IgD-negative memory B cell (primary cell): ENCODE data around the gene DCLK1. TPM values are rescaled to one million over a fixed set of nuclear protein-coding genes. Genes with fewer than 3 reads are reported as not detected.

Experiments used
- H3K27ac Mint-ChIP-seq, 3 donors: one replicate each; pipeline ENCODE4 v1.8.0; 2020 to 2022; ENCODE audit warnings: mild to moderate bottlenecking in 3 of 3, mixed read lengths in 3 of 3, moderate library complexity in 1 of 3
- H3K27me3 Mint-ChIP-seq: one replicate; pipeline ENCODE4 v1.8.0; 2021; ENCODE audit warnings: mixed read lengths
- H3K36me3 Mint-ChIP-seq: one replicate; pipeline ENCODE4 v1.8.0; 2020; ENCODE audit warnings: mild to moderate bottlenecking, mixed read lengths
- H3K4me1 Mint-ChIP-seq, 3 donors: one replicate each; pipeline ENCODE4 v1.8.0; 2020 to 2022; ENCODE audit warnings: mixed read lengths in 3 of 3, mild to moderate bottlenecking in 1 of 3
- H3K4me3 Mint-ChIP-seq, 4 donors: one replicate each; pipeline ENCODE4 v1.8.0; 2020 to 2022; ENCODE audit warnings: mild to moderate bottlenecking in 4 of 4, mixed read lengths in 4 of 4, moderate library complexity in 3 of 4
- H3K9me3 Mint-ChIP-seq, 3 donors: one replicate each; pipeline ENCODE4 v1.8.0; 2020 to 2021; ENCODE audit warnings: mixed read lengths in 3 of 3, mild to moderate bottlenecking in 1 of 3
- polyA plus RNA-seq: library from polyadenylated mRNA; unstranded; fragments of 300-500 nt; fragmentation: Illumina TruSeq; gene quantifications from one replicate; pipeline ENCODE4 v1.2.3, GENCODE V29; 2021

The DCLK1 gene
- polyA plus RNA-seq, 1 donor from 2014 or later: not detected

GRCh38 chr13:35957241-35957731 is 173.9 kb downstream of the DCLK1 start:
- no peak overlapping the region for H3K4me3 Mint-ChIP-seq
- H3K27me3 Mint-ChIP-seq: no peaks in the 10 kb centered on the region
- no peaks in the 10 kb centered on the region for H3K4me1 Mint-ChIP-seq
- H3K36me3 Mint-ChIP-seq: no peaks in the 10 kb centered on the region
- peaks cover 0 to 3% (median 0%) of the 10 kb centered on the region in 3 donors for H3K9me3 Mint-ChIP-seq
- no peak overlapping the region for H3K27ac Mint-ChIP-seq

DNA sequence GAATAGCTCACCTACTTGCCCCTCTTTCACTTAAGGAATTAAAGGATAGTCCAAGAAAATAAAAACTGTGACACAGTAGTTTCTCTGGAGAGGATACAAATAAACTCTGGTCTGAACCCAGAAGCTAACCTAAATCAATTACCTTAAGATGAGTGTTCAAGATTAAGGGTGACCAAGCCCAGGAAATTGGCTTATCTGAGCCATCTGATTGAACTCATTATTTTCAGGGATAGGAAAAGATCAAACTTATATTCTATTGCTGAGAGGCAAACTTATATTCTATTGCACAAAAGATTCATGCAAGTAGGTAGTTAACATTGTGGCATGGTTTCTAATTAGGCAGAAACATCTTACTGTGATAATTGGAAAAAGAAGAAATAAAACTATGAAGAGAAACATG is 175.1 kb downstream of the DCLK1 start:
- Mint-ChIP-seq H3K4me1 (no peaks in the 10 kb centered on the region), H3K9me3 (peaks cover 0 to 3% (median 3%) of the 10 kb centered on the region in 3 donors), H3K36me3 (no peaks in the 10 kb centered on the region), H3K4me3 (no peak overlapping the region), H3K27ac (no peak overlapping the region), H3K27me3 (no peaks in the 10 kb centered on the region)

- Mint-ChIP-seq H3K9me3 (peaks cover 0 to 3% (median 3%) of the 10 kb centered on the region in 3 donors), H3K27ac (no peak overlapping the region), H3K27me3 (no peaks in the 10 kb centered on the region)
Measured at GRCh38 chr13:35954207-35954560, 177.0 kb downstream of the DCLK1 start.

DNA sequence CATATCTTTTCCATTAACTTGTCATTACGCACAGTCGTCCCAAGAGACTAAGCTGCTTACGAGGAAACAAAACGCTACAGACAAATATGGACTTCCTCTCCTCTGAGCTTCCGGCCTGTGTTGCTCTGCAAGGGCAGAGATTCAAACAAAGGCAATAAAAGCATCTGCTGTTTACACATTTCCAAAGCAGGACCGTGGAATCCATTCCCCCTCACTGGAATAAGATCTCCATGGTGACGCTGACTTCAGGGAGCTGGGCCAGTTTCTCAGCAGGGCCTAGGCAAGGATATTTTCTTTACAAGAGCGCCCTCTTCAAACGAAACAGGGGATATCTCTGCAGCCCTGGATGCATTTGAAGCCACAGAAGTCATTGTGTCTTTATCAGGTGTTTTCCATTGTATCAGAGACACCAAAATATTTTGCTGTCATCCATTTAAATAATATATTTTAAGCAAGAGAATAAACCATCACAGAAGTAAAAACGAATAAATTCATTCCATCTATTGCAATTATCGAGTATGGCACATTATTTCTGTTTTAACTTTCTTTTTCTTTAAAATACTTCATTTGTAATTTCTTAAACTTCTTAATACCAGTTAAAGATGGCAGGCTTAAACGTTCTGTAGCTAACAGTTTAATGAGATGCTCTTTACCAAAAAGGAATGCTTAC is 177.5 kb downstream of the DCLK1 start:
- Mint-ChIP-seq H3K4me3 (no peak overlapping the region), H3K9me3 (peaks cover 0 to 3% (median 3%) of the 10 kb centered on the region in 3 donors), H3K27ac (no peak overlapping the region), H3K4me1 (peaks cover 0 to 1% (median 0%) of the 10 kb centered on the region in 3 donors), H3K27me3 (no peaks in the 10 kb centered on the region), H3K36me3 (no peaks in the 10 kb centered on the region)

More at GRCh38 chr13:35954207-35954560, 177.0 kb downstream of the DCLK1 start:
- Mint-ChIP-seq H3K4me1 (peaks cover 0 to 1% (median 0%) of the 10 kb centered on the region in 3 donors), H3K4me3 (no peak overlapping the region), H3K36me3 (no peaks in the 10 kb centered on the region)

DNA sequence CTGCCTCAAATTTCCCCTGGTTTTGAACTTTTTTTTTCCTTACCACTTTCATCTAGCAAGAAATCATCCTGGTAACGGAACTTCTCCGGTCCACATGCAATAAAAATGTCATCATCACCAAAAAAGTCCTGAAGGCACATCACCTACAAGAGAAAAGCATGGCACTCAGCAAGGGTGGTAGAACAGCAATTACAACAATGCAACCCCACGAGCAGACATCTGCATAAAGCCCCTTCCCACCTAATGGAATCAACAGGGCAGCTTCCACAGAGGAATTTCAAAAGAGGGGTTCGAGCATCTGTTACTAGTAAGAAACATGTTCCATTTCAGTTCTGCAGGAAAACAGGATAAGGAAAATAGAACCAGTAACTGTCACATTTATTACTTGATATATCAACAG is 183.9 kb downstream of the DCLK1 start:
- Mint-ChIP-seq H3K4me3 (no peak overlapping the region), H3K9me3 (peaks cover 2 to 14% (median 5%) of the 10 kb centered on the region in 3 donors), H3K4me1 (peaks cover 0 to 1% (median 0%) of the 10 kb centered on the region in 3 donors), H3K27me3 (no peaks in the 10 kb centered on the region), H3K27ac (no peak overlapping the region), H3K36me3 (no peaks in the 10 kb centered on the region)

DNA sequence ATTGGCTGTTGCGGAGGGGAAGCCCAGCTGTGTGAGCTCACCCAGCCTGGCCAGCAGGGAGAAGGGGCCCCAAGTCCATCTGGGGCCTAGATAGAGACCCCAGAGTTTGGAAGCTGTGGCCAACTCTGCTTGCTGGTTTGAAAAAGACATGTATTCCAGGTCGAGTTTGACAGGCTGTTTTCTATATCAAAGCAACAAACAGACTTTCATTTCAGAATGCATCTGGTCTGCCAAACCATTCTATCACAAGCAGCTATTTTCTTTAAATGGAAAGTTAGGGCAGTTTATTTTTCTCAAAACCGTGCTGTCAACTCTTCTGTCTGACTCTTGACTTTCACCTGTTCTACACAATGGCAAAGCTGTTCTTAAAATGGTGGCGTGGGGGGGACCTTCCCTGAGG is 185.8 kb downstream of the DCLK1 start:
- Mint-ChIP-seq H3K9me3 (peaks cover 1 to 14% (median 2%) of the 10 kb centered on the region in 3 donors), H3K27ac (no peak overlapping the region), H3K4me1 (no peaks in the 10 kb centered on the region), H3K27me3 (no peaks in the 10 kb centered on the region), H3K4me3 (no peak overlapping the region), H3K36me3 (no peaks in the 10 kb centered on the region)

DNA sequence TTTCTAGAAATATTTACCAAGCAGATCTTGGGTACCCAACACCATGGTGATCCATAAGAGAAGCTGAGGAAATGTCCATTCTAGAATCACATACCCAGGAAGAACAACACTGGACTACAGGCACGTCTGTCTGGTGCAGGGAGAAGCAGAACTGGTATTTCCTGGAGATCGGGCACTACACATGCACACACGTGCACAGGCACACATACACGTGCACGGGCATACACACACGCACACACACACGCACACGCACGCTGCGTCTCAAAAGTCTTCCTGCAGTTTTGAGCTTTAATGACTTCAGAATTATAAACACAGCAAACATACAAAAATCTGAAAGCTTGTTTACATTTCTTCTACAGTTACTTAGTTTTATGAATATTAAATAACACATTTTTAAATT is 189.8 kb downstream of the DCLK1 start:
- no peak overlapping the region for H3K27ac Mint-ChIP-seq
- no peak overlapping the region for H3K4me3 Mint-ChIP-seq
- H3K4me1 Mint-ChIP-seq: no peaks in the 10 kb centered on the region
- H3K9me3 Mint-ChIP-seq: peaks cover 1 to 14% (median 3%) of the 10 kb centered on the region in 3 donors
- H3K36me3 Mint-ChIP-seq: peaks cover 2% of the 10 kb centered on the region
- no peaks in the 10 kb centered on the region for H3K27me3 Mint-ChIP-seq

DNA sequence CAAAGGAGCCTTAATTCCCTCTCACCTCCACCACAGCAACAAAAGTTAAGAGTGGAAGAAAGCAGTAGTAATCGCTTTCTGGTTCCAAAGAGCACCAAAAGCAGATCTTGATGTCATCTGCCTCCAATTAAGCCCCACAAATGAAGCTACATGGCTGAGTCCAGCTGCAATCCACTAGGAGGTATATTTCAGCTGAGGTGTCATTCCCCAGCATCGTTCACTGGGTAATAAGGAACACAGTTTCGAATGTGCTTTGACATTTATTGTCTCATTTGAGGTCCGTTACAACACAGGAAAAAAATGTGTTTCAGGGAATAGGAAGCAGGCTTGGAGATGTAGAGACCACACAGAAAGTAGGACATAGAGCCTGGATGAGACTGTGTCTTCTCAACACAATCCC is 190.4 kb downstream of the DCLK1 start:
- H3K27ac Mint-ChIP-seq: no peak overlapping the region
- H3K36me3 Mint-ChIP-seq: peaks cover 2% of the 10 kb centered on the region
- peaks cover 1 to 14% (median 3%) of the 10 kb centered on the region in 3 donors for H3K9me3 Mint-ChIP-seq
- no peaks in the 10 kb centered on the region for H3K4me1 Mint-ChIP-seq
- no peak overlapping the region for H3K4me3 Mint-ChIP-seq
- no peaks in the 10 kb centered on the region for H3K27me3 Mint-ChIP-seq

GRCh38 chr13:35936246-35936978 is 194.8 kb downstream of the DCLK1 start:
- Mint-ChIP-seq H3K27ac (no peak overlapping the region), H3K36me3 (peaks cover 4% of the 10 kb centered on the region), H3K4me3 (no peak overlapping the region), H3K9me3 (peaks cover 0 to 15% (median 4%) of the 10 kb centered on the region in 3 donors), H3K4me1 (no peaks in the 10 kb centered on the region), H3K27me3 (peaks cover 4% of the 10 kb centered on the region)

- H3K27ac Mint-ChIP-seq: peak overlapping the region in 1 of 3 donors; percentile 33
- H3K4me1 Mint-ChIP-seq: no peaks in the 10 kb centered on the region
- H3K36me3 Mint-ChIP-seq: peaks cover 2% of the 10 kb centered on the region
- H3K9me3 Mint-ChIP-seq: peaks cover 4 to 12% (median 7%) of the 10 kb centered on the region in 3 donors
- peaks cover 4% of the 10 kb centered on the region for H3K27me3 Mint-ChIP-seq
- H3K4me3 Mint-ChIP-seq: no peak overlapping the region
Measured at GRCh38 chr13:35930665-35931631, 200.2 kb downstream of the DCLK1 start.

GRCh38 chr13:35927567-35928021 is 203.6 kb downstream of the DCLK1 start:
- H3K27me3 Mint-ChIP-seq: peaks cover 1% of the 10 kb centered on the region
- H3K27ac Mint-ChIP-seq: no peak overlapping the region
- no peaks in the 10 kb centered on the region for H3K4me1 Mint-ChIP-seq
- H3K4me3 Mint-ChIP-seq: no peak overlapping the region
- no peaks in the 10 kb centered on the region for H3K36me3 Mint-ChIP-seq
- peaks cover 4 to 7% (median 4%) of the 10 kb centered on the region in 3 donors for H3K9me3 Mint-ChIP-seq

GRCh38 chr13:35926859-35927530 is 204.2 kb downstream of the DCLK1 start:
- Mint-ChIP-seq H3K4me1 (no peaks in the 10 kb centered on the region), H3K27ac (no peak overlapping the region), H3K27me3 (no peaks in the 10 kb centered on the region), H3K9me3 (peaks cover 0 to 7% (median 2%) of the 10 kb centered on the region in 3 donors), H3K4me3 (no peak overlapping the region), H3K36me3 (no peaks in the 10 kb centered on the region)

GRCh38 chr13:35925669-35926068 is 205.5 kb downstream of the DCLK1 start:
- Mint-ChIP-seq H3K4me1 (no peaks in the 10 kb centered on the region), H3K27ac (no peak overlapping the region), H3K4me3 (no peak overlapping the region), H3K36me3 (no peaks in the 10 kb centered on the region), H3K27me3 (no peaks in the 10 kb centered on the region), H3K9me3 (peaks cover 0 to 7% (median 5%) of the 10 kb centered on the region in 3 donors)

- H3K36me3 Mint-ChIP-seq: no peaks in the 10 kb centered on the region
- no peaks in the 10 kb centered on the region for H3K27me3 Mint-ChIP-seq
- no peak overlapping the region for H3K4me3 Mint-ChIP-seq
- peaks cover 0 to 5% (median 0%) of the 10 kb centered on the region in 3 donors for H3K9me3 Mint-ChIP-seq
- H3K4me1 Mint-ChIP-seq: no peaks in the 10 kb centered on the region
- H3K27ac Mint-ChIP-seq: no peak overlapping the region
Measured at GRCh38 chr13:35923347-35923746, 207.8 kb downstream of the DCLK1 start.
